Iris pigment epithelial cell (primary cell): ENCODE results near the gene EPAS1.

ENCODE experiments used
- DNase-seq: peaks from one replicate; pipeline ENCODE4 v3.0.0-alpha.2; 2011; ENCODE audit warnings: low read depth

The EPAS1 gene

GRCh38 chr2:46323730-46324129, 26.5 kb downstream of the EPAS1 start:
- DNase-seq = no peak

GRCh38 chr2:46325182-46325928, 28.1 kb downstream of the EPAS1 start:
- peak; percentile 82 for DNase-seq

- DNase-seq = peak; percentile 75
Observed at GRCh38 chr2:46326231-46326980, 29.2 kb downstream of the EPAS1 start.

GRCh38 chr2:46327627-46328026, 30.4 kb downstream of the EPAS1 start:
- DNase-seq = no peak

GRCh38 chr2:46328291-46328690, 31.1 kb downstream of the EPAS1 start:
- no peak for DNase-seq

- DNase-seq = no peak
Observed at GRCh38 chr2:46328829-46329228, 31.6 kb downstream of the EPAS1 start.

- DNase-seq = no peak
Observed at GRCh38 chr2:46329340-46329739, 32.1 kb downstream of the EPAS1 start.

GRCh38 chr2:46329803-46330775, 32.9 kb downstream of the EPAS1 start:
- DNase-seq = peak; percentile 98

GRCh38 chr2:46331109-46331766, 34.0 kb downstream of the EPAS1 start:
- no peak for DNase-seq

GRCh38 chr2:46332686-46333281, 35.6 kb downstream of the EPAS1 start:
- peak; percentile 74 for DNase-seq

GRCh38 chr2:46333912-46334311, 36.7 kb downstream of the EPAS1 start:
- peak; percentile 41 for DNase-seq

- DNase-seq = peak; percentile 98
Observed at GRCh38 chr2:46334389-46335271, 37.4 kb downstream of the EPAS1 start.

GRCh38 chr2:46335391-46336282, 38.4 kb downstream of the EPAS1 start:
- DNase-seq = peak; percentile 75

- DNase-seq = peak; percentile 56
Observed at GRCh38 chr2:46336283-46336959, 39.2 kb downstream of the EPAS1 start.

GRCh38 chr2:46337208-46337994, 40.2 kb downstream of the EPAS1 start:
- DNase-seq = no peak

- DNase-seq = no peak
Observed at GRCh38 chr2:46338674-46339073, 41.5 kb downstream of the EPAS1 start.

GRCh38 chr2:46339200-46339599, 42.0 kb downstream of the EPAS1 start:
- no peak for DNase-seq
